PC-9 (cell line): ENCODE measurements around the gene CCL20. TPM values are rescaled to one million over a fixed set of nuclear protein-coding genes. Genes with fewer than 3 reads are reported as not detected.

ENCODE experiments used
- BruUV-seq: library from RNA; stranded (reverse); fragments of 400-500 nt; replicated peaks from 2 replicates; lab custom pipeline; 2021; lab: Mats Ljungman, UMichigan
- CTCF ChIA-PET: fragments of 300-600 bp; sonication (Branson Sonifier 250); formaldehyde crosslinking; loops from one replicate; lab custom pipeline; 2022; ENCODE audit warnings: antibody characterized with exemption; lab: Charles Lee
- POLR2A ChIA-PET: fragments of 300-600 bp; sonication (Branson Sonifier 250); formaldehyde crosslinking; loops from one replicate; lab custom pipeline; 2022; ENCODE audit warnings: antibody characterized with exemption; ENCODE audit not compliant: unreplicated experiment; lab: Charles Lee
- DNase-seq, 2 experiments: peaks; one replicate each; pipeline versions ENCODE4 v3.0.0 to v3.0.0-alpha.2; 2015 to 2022; ENCODE audit warnings: mixed read lengths in 1 of 2
- H2AFZ ChIP-seq: fragments of 200-600 bp; sonication (generic); 2 replicates; pipeline ENCODE4 v1.8.1; 2017; ENCODE audit warnings: antibody characterized with exemption
- H3F3A ChIP-seq: fragments of 200-600 bp; sonication (generic); 2 replicates; pipeline ENCODE4 v1.8.1; 2017; ENCODE audit warnings: antibody characterized with exemption, mild to moderate bottlenecking, low read depth; ENCODE audit not compliant: insufficient read depth
- H3K27ac ChIP-seq: fragments of 200-600 bp; sonication (generic); 2 replicates; pipeline ENCODE4 v1.6.1; 2016; ENCODE audit warnings: mixed run types
- H3K27me3 ChIP-seq: fragments of 200-600 bp; sonication (generic); 2 replicates; pipeline ENCODE4 v1.6.1; 2016; ENCODE audit warnings: low read depth, mixed run types; ENCODE audit not compliant: insufficient read depth
- H3K36me3 ChIP-seq: fragments of 200-600 bp; sonication (generic); 2 replicates; pipeline ENCODE4 v1.6.1; 2016; ENCODE audit warnings: low read depth, mixed run types
- H3K4me1 ChIP-seq: fragments of 200-600 bp; sonication (generic); replicated peaks from 2 replicates; pipeline ENCODE4 v1.6.1; 2016; ENCODE audit warnings: mixed run types; ENCODE audit not compliant: insufficient read depth
- H3K4me2 ChIP-seq: fragments of 200-600 bp; sonication (generic); 2 replicates; pipeline ENCODE4 v1.6.1; 2017; ENCODE audit warnings: mixed run types
- H3K4me3 ChIP-seq: fragments of 200-600 bp; sonication (generic); 2 replicates; pipeline ENCODE4 v1.6.1; 2016; ENCODE audit warnings: mixed run types
- H3K79me2 ChIP-seq: fragments of 200-600 bp; sonication (generic); 2 replicates; pipeline ENCODE4 v1.6.1; 2017; ENCODE audit warnings: low read depth, mixed run types
- H3K9me2 ChIP-seq: fragments of 200-600 bp; sonication (generic); 2 replicates; pipeline ENCODE4 v1.8.1; 2017; ENCODE audit warnings: mild to moderate bottlenecking; ENCODE audit not compliant: insufficient read depth
- H3K9me3 ChIP-seq: fragments of 200-600 bp; sonication (generic); 2 replicates; pipeline ENCODE4 v1.8.1; 2016; ENCODE audit warnings: low read depth; ENCODE audit not compliant: insufficient read depth
- H4K20me1 ChIP-seq: fragments of 200-600 bp; sonication (generic); 2 replicates; pipeline ENCODE4 v1.8.1; 2017; ENCODE audit not compliant: insufficient read depth
- EZH2 ChIP-seq: fragments of 200-600 bp; sonication (generic); IDR thresholded peaks from 2 replicates; pipeline ENCODE4 v1.8.0; 2017; ENCODE audit warnings: antibody characterized with exemption, low read depth
- intact Hi-C: fragments of 100-400 bp; cut with micrococcal nuclease; formaldehyde crosslinking; loops from one replicate; pipeline ENCODE4 v1.10.0; 2022; ENCODE audit not compliant: unreplicated experiment
- total RNA-seq: library from RNA; stranded (reverse); gene quantifications from 2 replicates; pipeline ENCODE4 v1.2.3, GENCODE V29; 2021
- TF ChIP-seq, protein P1 (sequence below): fragments of 200-600 bp; sonication (generic); conservative IDR thresholded peaks from 2 replicates; pipeline ENCODE4 v1.6.1; 2017; ENCODE audit warnings: mixed run types, antibody characterized with exemption, mild to moderate bottlenecking, moderate library complexity

CCL20 gene
- total RNA-seq, 1 experiment from 2014 or later: not detected

DNA sequence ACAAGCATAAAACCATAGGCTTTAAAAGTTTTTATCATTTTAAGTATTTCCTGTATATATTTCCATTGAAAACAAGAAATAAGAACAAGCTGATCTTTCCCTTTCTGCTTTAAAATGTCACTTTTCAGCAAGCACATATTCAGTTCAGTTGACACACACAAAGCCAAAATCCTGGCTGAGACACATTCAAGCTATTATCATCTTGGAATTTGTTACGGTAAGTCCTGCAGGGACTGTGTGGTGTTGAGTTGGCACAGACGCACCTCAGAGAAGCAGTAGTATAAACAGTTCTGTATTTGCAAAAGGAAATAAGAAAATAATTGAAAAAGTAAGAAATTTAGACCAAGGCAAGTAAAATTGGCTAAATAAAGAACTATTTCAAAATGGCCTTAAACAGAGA is 47.4 kb downstream of the CCL20 start:
- Histone ChIP-seq H3K4me2 (no peak overlapping the region), H2AFZ (no peak overlapping the region), H3K9me3 (no peaks in the 10 kb centered on the region), H3K4me1 (peaks cover 29% of the 10 kb centered on the region), H3K9me2 (no peaks in the 10 kb centered on the region), H3K4me3 (no peak overlapping the region), H3K36me3 (no peaks in the 10 kb centered on the region), H4K20me1 (no peaks in the 10 kb centered on the region), H3K27me3 (no peaks in the 10 kb centered on the region), H3K79me2 (no peaks in the 10 kb centered on the region), H3F3A (peaks cover 22% of the 10 kb centered on the region), H3K27ac (no peak overlapping the region)
- intact Hi-C loops: no loop called here
- ChIA-PET POLR2A (no interaction called here), CTCF (no interaction called here)
- no TSS peak for BruUV-seq
- TF ChIP-seq EZH2: no peak
- TF ChIP-seq, protein P1, sequence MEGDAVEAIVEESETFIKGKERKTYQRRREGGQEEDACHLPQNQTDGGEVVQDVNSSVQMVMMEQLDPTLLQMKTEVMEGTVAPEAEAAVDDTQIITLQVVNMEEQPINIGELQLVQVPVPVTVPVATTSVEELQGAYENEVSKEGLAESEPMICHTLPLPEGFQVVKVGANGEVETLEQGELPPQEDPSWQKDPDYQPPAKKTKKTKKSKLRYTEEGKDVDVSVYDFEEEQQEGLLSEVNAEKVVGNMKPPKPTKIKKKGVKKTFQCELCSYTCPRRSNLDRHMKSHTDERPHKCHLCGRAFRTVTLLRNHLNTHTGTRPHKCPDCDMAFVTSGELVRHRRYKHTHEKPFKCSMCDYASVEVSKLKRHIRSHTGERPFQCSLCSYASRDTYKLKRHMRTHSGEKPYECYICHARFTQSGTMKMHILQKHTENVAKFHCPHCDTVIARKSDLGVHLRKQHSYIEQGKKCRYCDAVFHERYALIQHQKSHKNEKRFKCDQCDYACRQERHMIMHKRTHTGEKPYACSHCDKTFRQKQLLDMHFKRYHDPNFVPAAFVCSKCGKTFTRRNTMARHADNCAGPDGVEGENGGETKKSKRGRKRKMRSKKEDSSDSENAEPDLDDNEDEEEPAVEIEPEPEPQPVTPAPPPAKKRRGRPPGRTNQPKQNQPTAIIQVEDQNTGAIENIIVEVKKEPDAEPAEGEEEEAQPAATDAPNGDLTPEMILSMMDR: no peak
- no peak for DNase-seq

DNA sequence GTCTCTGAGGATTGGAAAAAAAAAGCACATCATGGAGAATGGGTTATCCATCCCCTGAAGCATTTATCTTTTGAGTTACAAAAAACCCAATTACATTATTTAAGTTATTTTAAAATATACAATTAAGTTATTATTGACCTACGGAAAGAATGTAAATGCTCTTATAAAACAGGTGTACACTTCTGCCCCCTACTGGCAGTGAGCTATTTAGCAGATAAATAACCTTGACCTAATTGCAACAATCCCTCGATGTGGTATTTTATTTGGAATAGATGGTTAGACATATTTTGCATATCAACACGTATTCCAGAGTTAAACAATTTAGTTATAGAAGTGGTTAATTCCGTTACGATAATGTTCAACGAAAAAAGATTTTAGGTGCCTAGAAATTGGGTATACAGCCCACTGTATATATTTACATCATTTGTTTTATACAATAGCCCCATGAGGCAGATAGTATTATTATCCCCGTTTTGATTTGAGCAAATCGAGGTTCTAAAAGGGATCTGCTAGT is 48.6 kb downstream of the CCL20 start:
- Histone ChIP-seq H3K9me3 (no peaks in the 10 kb centered on the region), H3K27me3 (no peaks in the 10 kb centered on the region), H3K4me3 (no peak overlapping the region), H2AFZ (peak overlapping the region; percentile 58), H3K4me2 (peak overlapping the region; percentile 61), H3K4me1 (peaks cover 29% of the 10 kb centered on the region), H4K20me1 (no peaks in the 10 kb centered on the region), H3F3A (peaks cover 22% of the 10 kb centered on the region), H3K27ac (peak overlapping the region; percentile 93), H3K36me3 (no peaks in the 10 kb centered on the region), H3K9me2 (no peaks in the 10 kb centered on the region), H3K79me2 (no peaks in the 10 kb centered on the region)
- no TSS peak for BruUV-seq
- TF ChIP-seq, protein P1: peak; percentile 75
- TF ChIP-seq EZH2: no peak
- CTCF ChIA-PET: interaction anchor here (0.5 to 2.1 kb wide), 8 partner anchors 9 to 350 kb away, joined by 3 to 11 read pairs (median 6); partner anchors contain the start of gene DAW1
- POLR2A ChIA-PET: interaction anchor here (0.7 kb wide), 1 partner anchor 9 kb away, joined by 3 read pairs; no protein-coding TSS in a partner anchor
- intact Hi-C loops: loop anchor here (2.0 kb wide), 4 partner anchors 43 to 455 kb away; no protein-coding TSS in a partner anchor
- no peak for DNase-seq

DNA sequence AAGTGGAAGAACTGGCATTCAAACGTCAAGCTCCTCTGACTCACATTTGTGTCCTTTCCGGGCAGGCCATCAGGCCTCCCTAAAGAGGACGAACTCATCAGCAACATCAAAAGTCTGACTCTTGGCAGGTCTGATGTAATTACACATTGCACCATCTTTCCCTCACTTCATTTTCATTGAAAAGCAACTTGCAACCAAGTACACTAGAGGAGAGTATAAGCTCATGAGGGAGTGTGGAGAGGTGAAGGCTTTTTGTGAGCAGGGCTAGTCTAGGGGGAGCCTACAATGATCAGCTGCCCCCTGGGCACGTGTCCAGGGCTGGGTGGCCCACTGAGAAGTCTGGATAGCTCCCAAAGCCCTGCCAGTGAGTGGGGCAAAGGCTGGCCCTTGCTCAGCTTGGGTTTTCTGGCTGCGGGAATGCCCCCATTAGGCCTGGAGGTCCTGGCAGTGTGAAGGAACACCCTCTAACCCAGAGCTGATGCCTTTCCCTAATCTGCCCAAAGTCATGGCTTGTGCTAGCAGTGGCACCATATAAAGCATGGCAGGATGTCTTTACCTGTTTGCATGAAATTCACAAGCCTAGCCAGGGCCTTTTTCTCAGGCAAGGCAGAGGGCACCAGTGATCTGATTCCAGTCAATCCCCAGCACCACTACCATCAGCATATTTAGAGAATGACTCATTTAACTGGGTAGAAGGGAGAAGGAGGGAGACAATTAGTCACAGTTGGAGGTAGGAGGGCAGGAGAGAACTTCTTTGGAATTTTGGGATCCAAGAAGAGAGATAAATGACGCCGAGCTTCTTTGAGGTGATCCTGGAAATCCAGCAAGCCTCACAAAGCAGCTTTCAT is 49.3 kb downstream of the CCL20 start:
- Histone ChIP-seq H3K27ac (peak overlapping the region; percentile 93), H2AFZ (peak overlapping the region; percentile 58), H3K27me3 (no peaks in the 10 kb centered on the region), H3K36me3 (no peaks in the 10 kb centered on the region), H3K9me3 (no peaks in the 10 kb centered on the region), H3K9me2 (no peaks in the 10 kb centered on the region), H3K4me1 (peaks cover 29% of the 10 kb centered on the region), H4K20me1 (no peaks in the 10 kb centered on the region), H3K79me2 (no peaks in the 10 kb centered on the region), H3K4me2 (peak overlapping the region; percentile 61), H3K4me3 (no peak overlapping the region), H3F3A (peaks cover 22% of the 10 kb centered on the region)
- peak; percentile 56 to 85 for DNase-seq
- BruUV-seq: TSS peak; percentile 52
- POLR2A ChIA-PET: no interaction called here
- intact Hi-C loops: loop anchor here (1.0 to 2.0 kb wide), 5 partner anchors 44 to 456 kb away; no protein-coding TSS in a partner anchor
- CTCF ChIA-PET: interaction anchor here (1.1 to 2.1 kb wide), 6 partner anchors 9 to 205 kb away, joined by 3 to 11 read pairs (median 6); partner anchors contain the start of gene DAW1
- TF ChIP-seq EZH2: no peak
- TF ChIP-seq, protein P1: no peak
